GM21825 (cell line): ENCODE results near the gene SHANK1.

Experiments used
- ATAC-seq: cut with Tn5 transposase; IDR thresholded peaks from one replicate; pipeline ENCODE4 v1.9.1; 2021; ENCODE audit warnings: mild to moderate bottlenecking, moderate library complexity; ENCODE audit not compliant: unreplicated experiment

The SHANK1 gene

DNA sequence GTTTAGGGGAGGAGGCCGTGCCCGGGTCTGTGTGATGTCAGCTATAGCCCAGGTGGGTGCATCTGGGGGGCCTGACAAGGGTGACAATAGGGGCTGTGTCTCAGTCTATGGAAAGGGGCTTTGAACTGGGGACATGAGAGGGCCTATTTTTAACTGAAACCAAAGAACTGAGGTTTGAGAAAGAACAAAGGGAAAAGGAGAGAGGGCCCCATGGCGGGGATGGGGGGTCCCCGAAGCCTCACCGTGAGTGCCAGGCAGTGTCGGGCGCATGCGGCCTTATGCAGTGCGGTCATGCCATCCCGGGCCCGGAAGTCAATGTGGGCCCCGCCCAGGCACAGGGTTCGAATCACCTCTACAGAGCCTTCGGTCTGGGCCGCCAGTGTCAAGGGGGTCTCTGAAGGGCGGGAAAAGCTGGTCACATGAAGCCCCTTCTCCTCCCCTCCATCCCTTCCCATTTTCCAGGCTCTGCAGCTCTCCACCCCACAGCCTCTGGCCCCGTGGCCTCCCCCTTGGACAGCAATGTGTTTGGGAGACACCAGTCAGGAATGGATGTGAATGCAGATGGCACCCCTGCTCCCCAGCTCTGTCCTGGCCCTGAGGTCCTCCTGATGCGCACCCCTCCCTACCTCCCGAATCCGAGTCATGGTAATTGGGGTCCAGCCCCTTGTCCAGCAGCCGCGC is 5.9 kb downstream of the SHANK1 start:
- ATAC-seq, result no peak

DNA sequence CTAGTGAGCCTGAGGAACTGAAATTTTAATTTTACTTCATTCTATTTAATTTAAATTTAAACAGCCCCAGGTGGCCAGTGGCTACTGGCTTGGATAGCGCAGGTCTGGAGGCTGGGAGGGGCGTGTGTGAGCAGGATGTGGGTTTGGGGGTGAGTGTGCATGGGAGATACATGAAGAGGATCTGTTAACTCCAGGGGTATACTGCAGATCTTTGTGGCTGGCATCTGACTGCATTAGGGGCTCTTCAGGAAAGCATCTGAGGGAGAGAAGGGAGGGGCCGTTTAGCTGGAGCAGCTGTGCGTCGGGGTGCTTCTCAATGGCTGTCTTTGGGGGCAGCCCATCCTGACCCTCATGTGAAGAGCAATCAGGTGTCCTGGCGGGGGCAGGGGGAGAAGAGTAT is 6.8 kb downstream of the SHANK1 start:
- no peak for ATAC-seq

DNA sequence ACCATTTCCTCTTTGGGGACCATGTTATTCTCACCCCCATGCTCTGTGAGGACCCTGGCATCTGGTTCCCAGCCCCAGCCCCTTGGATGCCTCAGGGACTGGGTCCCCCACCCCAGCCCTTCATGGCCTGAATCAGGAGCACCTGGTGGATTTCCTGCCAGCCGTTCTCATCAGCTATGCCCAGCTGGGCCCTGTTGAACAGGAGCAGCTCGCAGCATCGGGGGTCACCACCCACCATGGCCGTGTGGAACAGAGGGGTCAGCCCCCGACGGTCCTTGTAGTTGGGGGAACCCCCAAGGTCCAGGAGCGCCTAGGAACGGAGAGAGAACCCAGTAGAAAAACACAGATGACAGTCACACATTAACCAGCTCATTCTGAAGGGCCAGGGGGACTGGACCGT is 7.8 kb downstream of the SHANK1 start:
- no peak for ATAC-seq

- ATAC-seq, result no peak
Observed at GRCh38 chr19:50711196-50711595, 8.4 kb downstream of the SHANK1 start.

- ATAC-seq, result no peak
Observed at GRCh38 chr19:50710612-50711011, 9.0 kb downstream of the SHANK1 start.

DNA sequence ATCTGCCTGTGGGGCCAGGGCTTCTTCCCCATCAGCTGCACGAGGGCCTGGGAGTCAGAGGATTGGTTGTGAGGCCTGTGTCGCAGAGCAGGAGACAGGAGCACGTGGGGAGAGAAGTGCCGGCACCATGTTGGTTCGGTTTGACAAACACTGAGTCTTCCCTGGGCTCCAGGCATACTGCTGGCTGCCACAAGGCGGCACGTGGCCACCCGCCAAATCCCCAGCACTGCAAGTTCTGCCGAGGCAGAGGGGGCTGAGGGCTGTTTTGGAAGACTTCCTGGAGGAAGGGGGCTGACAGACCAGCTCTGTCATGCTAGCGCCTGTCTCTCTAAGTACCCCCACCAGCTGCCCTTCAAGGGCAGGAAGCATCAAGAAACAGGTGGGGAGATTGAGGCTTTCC is 9.5 kb downstream of the SHANK1 start:
- ATAC-seq, result no peak

- ATAC-seq, result no peak
Observed at GRCh38 chr19:50708179-50708879, 11.3 kb downstream of the SHANK1 start.

GRCh38 chr19:50706387-50706786 is 13.2 kb downstream of the SHANK1 start:
- no peak for ATAC-seq

GRCh38 chr19:50705422-50706019 is 14.1 kb downstream of the SHANK1 start:
- no peak for ATAC-seq

DNA sequence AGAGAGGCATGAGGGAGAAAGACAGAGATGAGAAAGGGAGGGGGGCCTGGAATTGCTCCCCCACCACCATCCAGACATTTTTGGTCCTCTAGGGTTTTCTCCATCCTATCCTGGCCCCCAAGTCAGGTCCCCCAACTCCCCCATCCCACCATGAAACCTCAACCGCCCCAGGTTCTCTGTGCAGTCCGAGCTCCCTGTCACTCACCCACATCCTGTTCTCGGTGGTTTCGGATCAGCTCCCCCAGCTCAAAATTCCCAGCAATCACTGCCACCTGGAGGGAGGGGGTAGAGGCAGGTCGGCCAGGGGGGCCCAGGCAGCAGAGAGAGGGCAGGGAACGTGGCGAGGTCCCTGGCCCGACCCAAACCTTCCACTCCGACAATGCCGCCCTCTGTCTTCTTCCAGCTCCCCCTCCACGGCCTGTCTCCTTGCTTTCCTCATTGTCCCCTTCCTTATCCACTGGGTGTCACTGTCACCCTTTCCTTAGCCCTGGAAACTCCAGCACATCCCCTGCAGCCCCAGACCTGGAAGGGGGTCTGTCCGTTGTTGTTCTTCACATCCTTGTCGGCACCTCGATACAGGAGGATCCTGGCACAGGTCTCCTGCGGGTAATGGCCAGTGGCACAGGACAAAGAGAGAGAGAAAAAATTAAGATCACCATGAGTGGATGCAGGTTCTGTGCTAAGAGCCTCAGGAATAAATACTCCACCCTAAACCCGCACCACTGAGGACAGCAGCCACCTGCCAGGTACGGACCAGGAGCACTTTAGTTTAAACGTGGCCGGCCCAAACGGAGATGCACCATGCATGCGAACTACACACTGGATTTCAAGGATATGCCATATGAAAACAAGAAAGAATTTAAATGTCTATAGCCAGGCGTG is 15.4 kb downstream of the SHANK1 start:
- no peak for ATAC-seq

- ATAC-seq, result no peak
Observed at GRCh38 chr19:50702871-50703829, 16.5 kb downstream of the SHANK1 start.

DNA sequence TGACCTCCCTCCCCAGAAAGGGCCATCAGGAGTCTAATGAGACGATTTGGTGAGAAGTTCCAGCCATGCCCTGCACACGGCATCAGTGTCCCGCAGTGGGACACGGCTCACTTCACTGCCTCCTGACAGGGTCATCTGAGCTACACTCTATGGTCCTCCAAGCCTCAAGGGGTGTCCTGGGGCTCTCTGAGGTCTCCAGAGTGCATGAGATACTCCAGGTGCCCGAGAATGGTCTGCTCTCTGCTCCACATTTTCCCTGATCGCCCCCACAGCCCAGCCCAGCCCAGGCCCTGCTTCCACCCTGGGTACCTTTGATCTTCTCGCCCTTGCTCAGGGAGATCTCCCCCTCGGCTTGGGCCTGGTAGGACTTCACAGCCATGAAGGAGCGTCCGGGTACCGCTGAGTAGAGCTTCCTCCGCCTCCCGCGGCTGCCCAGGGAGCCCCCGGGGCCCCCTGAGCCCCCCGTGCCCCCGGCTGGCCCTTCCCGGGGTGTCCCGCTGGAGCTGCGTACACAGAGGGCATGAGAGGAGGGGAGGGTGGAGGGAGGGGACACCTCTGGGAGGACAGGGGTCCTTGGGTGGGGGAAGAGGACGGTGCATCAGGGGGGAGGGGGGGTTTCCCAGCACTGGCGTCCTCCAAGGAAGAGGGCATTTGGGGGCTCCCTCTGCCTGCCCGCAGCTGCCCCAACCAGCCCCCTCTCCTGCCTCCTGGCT is 17.3 kb downstream of the SHANK1 start:
- no peak for ATAC-seq

DNA sequence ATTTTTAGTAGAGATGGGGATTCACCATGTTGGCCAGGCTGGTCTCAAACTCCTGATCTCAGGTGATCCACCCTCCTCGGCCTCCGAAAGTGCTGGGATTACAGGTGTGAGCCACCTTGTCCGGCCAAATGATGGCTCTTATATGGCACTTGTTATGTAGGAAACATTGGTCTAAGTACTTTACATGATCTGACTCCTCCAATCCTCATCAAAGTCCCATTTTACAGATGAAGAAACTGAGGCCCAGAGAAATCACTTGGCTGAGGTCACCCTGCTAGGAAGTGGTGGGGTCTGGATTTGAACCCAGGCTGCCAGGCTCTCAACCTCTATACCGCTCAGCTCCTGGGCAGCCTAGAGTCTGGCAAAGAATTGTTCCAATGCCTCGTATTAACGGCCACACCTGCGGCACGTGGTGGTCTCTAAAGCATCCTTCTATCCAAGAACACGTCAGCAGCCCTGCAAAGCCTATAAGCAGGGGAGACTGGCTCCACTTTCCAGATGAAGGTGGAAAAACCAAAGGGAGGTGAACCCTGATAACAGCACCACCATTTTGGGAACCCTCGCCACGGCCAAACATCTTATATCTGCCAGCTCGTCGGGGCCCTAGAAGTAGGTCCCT is 18.1 kb downstream of the SHANK1 start:
- ATAC-seq, result no peak

DNA sequence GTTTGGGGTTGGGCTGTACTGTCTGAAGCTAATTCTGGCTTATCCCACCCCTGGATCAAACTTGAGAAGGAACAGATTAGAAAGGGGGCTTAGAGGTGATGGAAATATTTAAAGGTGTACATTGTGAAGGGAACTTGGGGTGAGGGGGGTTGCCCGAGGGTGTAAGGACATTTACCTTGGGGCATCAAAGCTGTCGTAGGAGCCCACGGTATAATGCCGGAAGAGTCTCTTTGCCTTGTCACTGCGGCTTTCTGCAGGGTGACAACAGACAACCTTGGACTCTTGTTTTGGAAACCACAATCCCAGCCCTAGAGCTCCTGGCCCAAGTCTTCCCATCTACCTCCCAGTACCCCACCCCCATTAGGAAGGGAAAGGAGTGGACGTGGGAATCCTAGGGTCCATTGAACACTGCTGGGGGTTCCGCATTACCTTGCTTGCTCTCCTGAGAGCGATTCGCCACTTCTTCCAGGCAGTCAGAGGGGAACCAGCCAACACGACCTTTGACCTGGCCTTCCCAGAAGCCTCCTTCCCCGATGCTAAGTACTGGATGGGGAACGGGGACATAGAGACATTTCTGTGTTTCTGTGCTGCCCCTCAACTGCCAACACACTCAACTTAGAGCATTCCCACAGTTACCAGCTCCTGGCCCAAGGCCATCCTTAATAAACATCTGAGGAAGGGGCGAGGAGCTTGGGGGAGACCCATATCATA is 22.0 kb downstream of the SHANK1 start:
- no peak for ATAC-seq

GRCh38 chr19:50696094-50696483 is 23.5 kb downstream of the SHANK1 start:
- no peak for ATAC-seq

DNA sequence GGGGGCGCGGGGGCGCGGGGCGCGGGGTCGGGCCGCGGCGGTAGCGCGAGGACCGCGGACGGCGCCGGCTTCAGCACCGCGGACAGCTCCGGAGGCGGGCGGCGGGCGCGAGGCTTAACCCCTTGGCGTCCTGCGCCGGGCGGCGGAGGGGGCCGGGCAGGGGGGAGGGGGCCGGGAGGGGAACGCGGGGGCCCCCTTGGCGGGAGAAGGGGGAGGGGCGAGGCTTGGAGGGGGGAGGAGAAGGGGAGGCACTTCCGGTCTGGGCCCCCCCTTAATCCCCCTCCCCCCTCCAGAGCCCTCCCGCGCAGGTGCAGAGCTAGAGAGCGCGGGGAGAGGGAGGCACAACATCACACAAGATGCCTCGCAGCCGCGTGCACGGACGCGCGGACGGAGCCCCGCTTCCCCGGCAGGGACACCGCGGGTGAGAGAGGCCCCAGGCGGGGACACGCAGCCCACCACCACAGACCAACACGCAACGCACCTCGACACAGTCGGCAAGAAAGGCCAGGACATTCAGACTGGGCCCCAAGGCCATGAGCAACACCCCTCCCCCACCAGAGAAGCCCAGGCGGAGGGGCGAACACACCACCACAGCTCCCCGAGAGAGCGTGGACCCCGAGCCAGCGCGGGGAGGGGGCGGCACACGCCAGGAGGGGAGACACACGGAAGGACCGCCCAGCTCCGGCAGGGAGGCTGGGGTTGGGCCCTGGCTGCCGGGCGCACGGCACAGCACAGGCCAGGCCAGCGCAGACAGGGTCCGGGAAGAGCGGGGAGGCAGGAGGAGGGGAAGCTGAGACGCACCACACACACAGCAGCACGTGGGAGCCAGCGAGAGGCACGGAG is 24.1 kb downstream of the SHANK1 start:
- ATAC-seq, result no peak

GRCh38 chr19:50694815-50695145 is 24.8 kb downstream of the SHANK1 start:
- ATAC-seq, result no peak
